22Rv1 (cell line): Measurements from ENCODE around the gene TNNI2.
A peak's percentile ranks its signal among the peaks of the same experiment; 100 is the strongest.

ENCODE experiments used
- H3K27ac ChIP-seq: fragments of 450-650 bp; 2 replicates; pipeline ENCODE4 v1.5.1; 2017
- CTCF ChIP-seq: fragments of 450-650 bp; IDR thresholded peaks from 2 replicates; pipeline ENCODE4 v1.5.1; 2017; ENCODE audit warnings: mild to moderate bottlenecking
- ZFX ChIP-seq: fragments of 450-650 bp; IDR thresholded peaks from 2 replicates; pipeline ENCODE4 v1.6.1; 2017; ENCODE audit warnings: antibody characterized with exemption, borderline replicate concordance

TNNI2 gene

GRCh38 chr11:1823376-1824220, 15.2 kb upstream of the TNNI2 start:
- H3K27ac ChIP-seq: no peak overlapping the region
- TF ChIP-seq CTCF (no peak), ZFX (no peak)

GRCh38 chr11:1824221-1825038, 14.4 kb upstream of the TNNI2 start:
- TF ChIP-seq ZFX (no peak), CTCF (no peak)
- H3K27ac ChIP-seq: no peak overlapping the region

- H3K27ac ChIP-seq: no peak overlapping the region
- TF ChIP-seq CTCF: peak; percentile 78
- no peak for TF ChIP-seq ZFX
Observed at GRCh38 chr11:1825039-1825740, 13.6 kb upstream of the TNNI2 start.

GRCh38 chr11:1825785-1826451, 12.9 kb upstream of the TNNI2 start:
- no peak overlapping the region for H3K27ac ChIP-seq
- no peak for TF ChIP-seq ZFX
- no peak for TF ChIP-seq CTCF

- TF ChIP-seq ZFX (no peak), CTCF (peak; percentile 43; the same call in 1 of the 2 replicates)
- no peak overlapping the region for H3K27ac ChIP-seq
Observed at GRCh38 chr11:1826552-1827094, 12.2 kb upstream of the TNNI2 start.

- H3K27ac ChIP-seq: no peak overlapping the region
- TF ChIP-seq CTCF (no peak), ZFX (no peak)
Observed at GRCh38 chr11:1827095-1827813, 11.5 kb upstream of the TNNI2 start.
